RKO (cell line): ENCODE data around the gene ARFGEF3.
"Not testable (repeated sequence)": the region's sequence is repeated elsewhere in the genome, so short reads cannot be mapped to it uniquely, and the experiment has no call there.

Experiments
- DNase-seq: peaks from one replicate; pipeline ENCODE4 v3.0.0-alpha.2; 2016; ENCODE audit warnings: low spot score

The ARFGEF3 gene

GRCh38 chr6:138368684-138369083, 206.9 kb downstream of the ARFGEF3 start:
- DNase-seq: not testable (repeated sequence)

GRCh38 chr6:138370631-138371451, 209.1 kb downstream of the ARFGEF3 start:
- DNase-seq: no peak

GRCh38 chr6:138371452-138371711, 209.6 kb downstream of the ARFGEF3 start:
- DNase-seq: no peak

- no peak for DNase-seq
These were observed 210.0 kb downstream of the ARFGEF3 start for GRCh38 chr6:138371720-138372119.

- peak; percentile 31 for DNase-seq
These were observed 211.1 kb downstream of the ARFGEF3 start for GRCh38 chr6:138372711-138373463.

GRCh38 chr6:138374230-138374629, 212.5 kb downstream of the ARFGEF3 start:
- no peak for DNase-seq

GRCh38 chr6:138374815-138375214, 213.1 kb downstream of the ARFGEF3 start:
- DNase-seq: no peak

GRCh38 chr6:138377042-138377441, 215.3 kb downstream of the ARFGEF3 start:
- no peak for DNase-seq

- DNase-seq: no peak
These were observed 216.1 kb downstream of the ARFGEF3 start, which contains the start of gene SMIM28 for GRCh38 chr6:138377844-138378243. Gene SMIM28, plus strand, starts transcription at chr6:138377905. Its CDS starts 168 bp downstream, at chr6:138378073.

GRCh38 chr6:138378463-138378862, 216.7 kb downstream of the ARFGEF3 start:
- DNase-seq: no peak

- DNase-seq: no peak
These were observed 220.9 kb downstream of the ARFGEF3 start for GRCh38 chr6:138382498-138383265.

- DNase-seq: no peak
These were observed 222.0 kb downstream of the ARFGEF3 start for GRCh38 chr6:138383776-138384175.

GRCh38 chr6:138386897-138387296, 225.2 kb downstream of the ARFGEF3 start:
- DNase-seq: no peak

- no peak for DNase-seq
These were observed 226.0 kb downstream of the ARFGEF3 start for GRCh38 chr6:138387577-138388368.

- DNase-seq: no peak
These were observed 227.8 kb downstream of the ARFGEF3 start for GRCh38 chr6:138389551-138389950.
